DND-41 (cell line): ENCODE results near the gene SELENBP1.

Source experiments
- ATAC-seq: fragments of 200-7000 bp; cut with Tn5 transposase; 3 replicates; pipeline ENCODE4 v1.9.1; 2021; ENCODE audit warnings: low read depth; ENCODE audit not compliant: insufficient read depth
- DNase-seq: peaks from one replicate; pipeline ENCODE4 v3.0.0-alpha.2; 2020
- H2AFZ ChIP-seq: 2 replicates; pipeline ENCODE4 v1.6.0; 2012; ENCODE audit warnings: low read depth, low read length
- H3K27ac ChIP-seq: 2 replicates; pipeline ENCODE4 v1.5.1; 2012; ENCODE audit warnings: low read length, inconsistent platforms
- H3K27me3 ChIP-seq: fragments of 200-600 bp; sonication (generic); 2 replicates; pipeline ENCODE4 v1.6.0; 2012; ENCODE audit warnings: low read length, mild to moderate bottlenecking, inconsistent platforms; ENCODE audit not compliant: insufficient read depth, poor library complexity
- H3K36me3 ChIP-seq: 2 replicates; pipeline ENCODE4 v1.5.1; 2012; ENCODE audit warnings: low read length, inconsistent platforms; ENCODE audit not compliant: insufficient read depth
- H3K4me1 ChIP-seq: 2 replicates; pipeline ENCODE4 v1.5.1; 2012; ENCODE audit warnings: mild to moderate bottlenecking, low read length; ENCODE audit not compliant: insufficient read depth
- H3K4me2 ChIP-seq: 2 replicates; pipeline ENCODE4 v1.6.0; 2012; ENCODE audit warnings: mild to moderate bottlenecking, moderate library complexity, low read length, inconsistent platforms; ENCODE audit not compliant: insufficient read depth
- H3K4me3 ChIP-seq, 2 experiments: fragments of 200-600 bp in 1 of 2; shearing (Covaris generic) in 1 of 2; 2 replicates each; pipeline ENCODE4 v1.5.1; 2012 to 2016; ENCODE audit warnings: inconsistent platforms in 2 of 2, low read length in 2 of 2, mild to moderate bottlenecking in 2 of 2, low read depth in 1 of 2, moderate library complexity in 1 of 2
- H3K79me2 ChIP-seq: 2 replicates; pipeline ENCODE4 v1.6.0; 2012; ENCODE audit warnings: low read length, inconsistent platforms; ENCODE audit not compliant: insufficient read depth
- H3K9ac ChIP-seq: 2 replicates; pipeline ENCODE4 v1.6.0; 2012; ENCODE audit warnings: low read depth, mild to moderate bottlenecking, inconsistent platforms, low read length, moderate library complexity
- H3K9me3 ChIP-seq: 2 replicates; pipeline ENCODE4 v1.5.1; 2012; ENCODE audit warnings: low read length, moderate library complexity, mild to moderate bottlenecking, inconsistent platforms; ENCODE audit not compliant: insufficient read depth, severe bottlenecking
- H4K20me1 ChIP-seq: 2 replicates; pipeline ENCODE4 v1.6.0; 2012; ENCODE audit warnings: low read length; ENCODE audit not compliant: insufficient read depth
- CTCF ChIP-seq: IDR thresholded peaks from 2 replicates; pipeline ENCODE4 v1.5.1; 2012; ENCODE audit warnings: borderline replicate concordance, low read length, moderate library complexity, mild to moderate bottlenecking; ENCODE audit not compliant: poor library complexity, severe bottlenecking; ENCODE audit errors: extremely low read depth
- EZH2 ChIP-seq: IDR thresholded peaks from 3 replicates; pipeline ENCODE4 v1.6.1; 2012; ENCODE audit warnings: borderline replicate concordance, low read depth, mild to moderate bottlenecking, moderate library complexity, low read length, inconsistent platforms; ENCODE audit not compliant: severe bottlenecking

The SELENBP1 gene

GRCh38 chr1:151364996-151365395 is 7.5 kb downstream of the SELENBP1 start:
- H3K4me1 ChIP-seq, result peaks cover 4% of the 10 kb centered on the region
- no peak for TF ChIP-seq EZH2
- TF ChIP-seq CTCF, result peak; percentile 2
- H3K27me3 ChIP-seq, result no peaks in the 10 kb centered on the region
- no peaks in the 10 kb centered on the region for H3K36me3 ChIP-seq
- no peak overlapping the region for H3K4me2 ChIP-seq
- no peak overlapping the region for H3K27ac ChIP-seq
- H3K4me3 ChIP-seq, result no peak overlapping the region
- H3K79me2 ChIP-seq, result no peaks in the 10 kb centered on the region
- no peak overlapping the region for H2AFZ ChIP-seq
- no peaks in the 10 kb centered on the region for H4K20me1 ChIP-seq
- ATAC-seq, result no peak
- peaks cover 20% of the 10 kb centered on the region for H3K9me3 ChIP-seq
- DNase-seq, result no peak
- no peak overlapping the region for H3K9ac ChIP-seq

GRCh38 chr1:151362308-151363155 is 10.0 kb downstream of the SELENBP1 start:
- ATAC-seq (no peak), DNase-seq (no peak)
- no peaks in the 10 kb centered on the region for H3K4me1 ChIP-seq
- no peak overlapping the region for H2AFZ ChIP-seq
- TF ChIP-seq CTCF (no peak), EZH2 (no peak)
- no peak overlapping the region for H3K9ac ChIP-seq
- no peak overlapping the region; a peak in 1 of 4 replicates for H3K4me3 ChIP-seq
- peaks cover 20% of the 10 kb centered on the region for H3K9me3 ChIP-seq
- H3K27me3 ChIP-seq, result no peaks in the 10 kb centered on the region
- H3K4me2 ChIP-seq, result no peak overlapping the region
- H3K79me2 ChIP-seq, result no peaks in the 10 kb centered on the region
- H3K36me3 ChIP-seq, result no peaks in the 10 kb centered on the region
- H4K20me1 ChIP-seq, result no peaks in the 10 kb centered on the region
- no peak overlapping the region for H3K27ac ChIP-seq

- H3K4me2 ChIP-seq, result no peak overlapping the region
- no peak overlapping the region for H3K27ac ChIP-seq
- TF ChIP-seq CTCF (no peak), EZH2 (no peak)
- H3K9ac ChIP-seq, result no peak overlapping the region
- no peak overlapping the region for H2AFZ ChIP-seq
- no peaks in the 10 kb centered on the region for H3K4me1 ChIP-seq
- ATAC-seq (no peak), DNase-seq (no peak)
- no peaks in the 10 kb centered on the region for H3K36me3 ChIP-seq
- H3K27me3 ChIP-seq, result no peaks in the 10 kb centered on the region
- H4K20me1 ChIP-seq, result no peaks in the 10 kb centered on the region
- H3K9me3 ChIP-seq, result peaks cover 20% of the 10 kb centered on the region
- no peaks in the 10 kb centered on the region for H3K79me2 ChIP-seq
- no peak overlapping the region for H3K4me3 ChIP-seq
Measured at GRCh38 chr1:151361883-151362282, 10.6 kb downstream of the SELENBP1 start.
